HepG2 (cell line): ENCODE data around the gene DCUN1D3. TPM values are rescaled to one million over a fixed set of nuclear protein-coding genes. Genes with fewer than 3 reads are reported as not detected.
A peak's percentile ranks its signal among the peaks of the same experiment; 100 is the strongest.

Experiments used
- ADNP ChIP-seq: sonication (generic); formaldehyde crosslinking; IDR thresholded peaks from 2 replicates; pipeline ENCODE4 v1.4.0; 2020; ENCODE audit warnings: missing genetic modification reagents
- EZH2 ChIP-seq: conservative IDR thresholded peaks from 2 replicates; pipeline ENCODE4 v1.6.1; 2012; ENCODE audit warnings: mild to moderate bottlenecking, low read depth, low read length, moderate library complexity
- MTA1 ChIP-seq: sonication (generic); formaldehyde crosslinking; IDR thresholded peaks from 2 replicates; pipeline ENCODE4 v1.4.0; 2020; ENCODE audit warnings: missing genetic modification reagents, mild to moderate bottlenecking, borderline replicate concordance
- NONO ChIP-seq, 2 experiments: fragments of 450-650 bp in 1 of 2; sonication (generic) in 1 of 2; formaldehyde crosslinking in 1 of 2; IDR thresholded peaks in 1 of 2; conservative IDR thresholded peaks in 1 of 2; 2 replicates each; pipeline versions ENCODE4 v1.6.1 to v1.8.0; 2017 to 2022; ENCODE audit warnings: mild to moderate bottlenecking in 1 of 2, missing genetic modification reagents in 1 of 2, moderate library complexity in 1 of 2
- SALL1 ChIP-seq: sonication (generic); formaldehyde crosslinking; IDR thresholded peaks from 2 replicates; pipeline ENCODE4 v1.8.0; 2022; ENCODE audit warnings: mild to moderate bottlenecking, missing genetic modification reagents
- SP5 ChIP-seq: IDR thresholded peaks from 2 replicates; pipeline ENCODE4 v1.6.1; 2016; ENCODE audit warnings: low read depth, borderline replicate concordance
- TARDBP ChIP-seq: sonication (generic); formaldehyde crosslinking; IDR thresholded peaks from 2 replicates; pipeline ENCODE4 v1.8.0; 2022; ENCODE audit warnings: mild to moderate bottlenecking, missing genetic modification reagents
- ZBTB33 ChIP-seq: sonication (generic); formaldehyde crosslinking; IDR thresholded peaks from 2 replicates; pipeline ENCODE4 v1.4.0; 2020; ENCODE audit warnings: missing genetic modification reagents
- ZBTB43 ChIP-seq: sonication (generic); formaldehyde crosslinking; conservative IDR thresholded peaks from 2 replicates; pipeline ENCODE4 v1.4.0; 2020; ENCODE audit warnings: missing genetic modification reagents
- ZFX ChIP-seq: sonication (generic); formaldehyde crosslinking; IDR thresholded peaks from 2 replicates; pipeline ENCODE4 v1.4.0; 2020; ENCODE audit warnings: mild to moderate bottlenecking, low read depth, missing genetic modification reagents, moderate library complexity
- ZHX1 ChIP-seq: sonication (generic); formaldehyde crosslinking; IDR thresholded peaks from 2 replicates; pipeline ENCODE4 v1.8.1; 2022; ENCODE audit warnings: low read depth, mild to moderate bottlenecking, missing genetic modification reagents
- ZMAT3 ChIP-seq: sonication (generic); formaldehyde crosslinking; conservative IDR thresholded peaks from 2 replicates; pipeline ENCODE4 v1.7.0; 2021; ENCODE audit warnings: missing genetic modification reagents
- ZMYM3 ChIP-seq: sonication (generic); formaldehyde crosslinking; IDR thresholded peaks from 2 replicates; pipeline ENCODE4 v1.5.1; 2020; ENCODE audit warnings: mild to moderate bottlenecking, missing genetic modification reagents
- ZNF12 ChIP-seq: sonication (generic); formaldehyde crosslinking; IDR thresholded peaks from 2 replicates; pipeline ENCODE4 v1.5.0; 2020; ENCODE audit warnings: missing genetic modification reagents
- ZNF263 ChIP-seq: sonication (generic); formaldehyde crosslinking; IDR thresholded peaks from 2 replicates; pipeline ENCODE4 v1.4.0; 2020; ENCODE audit warnings: missing genetic modification reagents
- ZNF292 ChIP-seq: sonication (generic); formaldehyde crosslinking; IDR thresholded peaks from 2 replicates; pipeline ENCODE4 v1.8.1; 2022; ENCODE audit warnings: mild to moderate bottlenecking, low read depth, missing genetic modification reagents, borderline replicate concordance
- ZNF564 ChIP-seq: sonication (generic); formaldehyde crosslinking; IDR thresholded peaks from 2 replicates; pipeline ENCODE4 v1.8.1; 2023; ENCODE audit warnings: mild to moderate bottlenecking, missing genetic modification reagents
- ZNF574 ChIP-seq: sonication (generic); formaldehyde crosslinking; IDR thresholded peaks from 2 replicates; pipeline ENCODE4 v1.4.0; 2020; ENCODE audit warnings: missing genetic modification reagents
- ZNF644 ChIP-seq: IDR thresholded peaks from 2 replicates; pipeline ENCODE4 v1.6.1; 2016; ENCODE audit warnings: low read depth
- ZNF737 ChIP-seq: sonication (generic); formaldehyde crosslinking; IDR thresholded peaks from 2 replicates; pipeline ENCODE4 v1.5.0; 2020; ENCODE audit warnings: missing genetic modification reagents, mild to moderate bottlenecking, borderline replicate concordance
- ZNF788 ChIP-seq: sonication (generic); formaldehyde crosslinking; IDR thresholded peaks from 2 replicates; pipeline ENCODE4 v1.5.0; 2020; ENCODE audit warnings: mild to moderate bottlenecking, missing genetic modification reagents, borderline replicate concordance
- polyA plus RNA-seq, 8 experiments: library from polyadenylated mRNA; depleted of rRNA in 3 of 8; stranded (reverse) in 7 of 8; unstranded in 1 of 8; fragments of >200 nt; fragmentation: Illumina TruSeq in 4 of 8; extraction: Trizol in 4 of 8; gene quantifications; 2 replicates each; pipeline versions ENCODE4 v1.2.1 to v1.2.3, GENCODE V29; 2011 to 2016; ENCODE audit warnings: low read depth in 4 of 8, missing spikeins in 1 of 8, mixed read lengths in 1 of 8; ENCODE audit not compliant: insufficient read depth in 1 of 8
- total RNA-seq, 5 experiments: library from RNA; depleted of rRNA; stranded (reverse); fragments of >200 nt; fragmentation: Illumina TruSeq; extraction: Trizol; gene quantifications; 2 replicates each; pipeline ENCODE4 v1.2.3, GENCODE V29; 2016; ENCODE audit warnings: low read depth in 1 of 5

DCUN1D3 gene
- total and polyA plus RNA-seq, 2 of the 13 experiments (the other 11 are each of a cell fraction or from before 2014, with no cell fraction given), result 5.0 to 19.3 TPM

- no peak for TF ChIP-seq NONO (IDR thresholded peaks at IDR 0.05)
- peak; percentile 59; the same call in 1 of the 2 replicates for TF ChIP-seq NONO (CRISPR knock-in tag; conservative IDR thresholded peaks at IDR 0.05)
- no peak; the same call in 1 of the 2 replicates for TF ChIP-seq ZNF263
- TF ChIP-seq EZH2, result no peak
- TF ChIP-seq ZNF292 (CRISPR knock-in tag), result peak; percentile 96; the same call in 1 of the 2 replicates
- no peak for TF ChIP-seq ZNF12 (CRISPR knock-in tag)
- TF ChIP-seq SALL1 (CRISPR knock-in tag), result peak; percentile 81
- peak; percentile 32; the same call in 1 of the 2 replicates for TF ChIP-seq ZBTB33 (CRISPR knock-in tag)
- TF ChIP-seq ZFX, result peak; percentile 80
- peak; percentile 62; the same call in 1 of the 2 replicates for TF ChIP-seq ZNF788 (CRISPR knock-in tag)
- peak; percentile 92 for TF ChIP-seq ZNF644 (CRISPR knock-in tag)
- TF ChIP-seq TARDBP (CRISPR knock-in tag), result 0 out of 2 replicates have a peak, but pooled peaks have one; percentile 37
- TF ChIP-seq ZNF564 (CRISPR knock-in tag), result 0 out of 2 replicates have a peak, but pooled peaks have one; percentile 45
- no peak for TF ChIP-seq ADNP (CRISPR knock-in tag)
- TF ChIP-seq MTA1 (CRISPR knock-in tag), result peak; percentile 44; the same call in 1 of the 2 replicates
- no peak for TF ChIP-seq ZMAT3
- 0 out of 2 replicates have a peak, but pooled peaks have one; percentile 7 for TF ChIP-seq SP5 (CRISPR knock-in tag)
- no peak for TF ChIP-seq ZBTB43 (CRISPR knock-in tag)
- TF ChIP-seq ZNF737 (CRISPR knock-in tag), result no peak
- peak; percentile 77 for TF ChIP-seq ZNF574 (CRISPR knock-in tag)
- TF ChIP-seq ZHX1, result no peak
- peak; percentile 83 for TF ChIP-seq ZMYM3 (CRISPR knock-in tag)
Measured at GRCh38 chr16:20868890-20869289, 31.3 kb downstream of the DCUN1D3 start (continued).
